T-helper 17 cell (primary cell): Measurements from ENCODE around the gene TBX6. TPM values are rescaled to one million over a fixed set of nuclear protein-coding genes. Genes with fewer than 3 reads are reported as not detected.
A peak's percentile ranks its signal among the peaks of the same experiment; 100 is the strongest.

Experiments
- ATAC-seq: fragments of 150-1000 bp; cut with Tn5 transposase; 2 replicates; pipeline ENCODE4 v1.10.0; 2021; ENCODE audit warnings: mild to moderate bottlenecking, moderate library complexity
- DNase-seq, 3 donors: peaks; one replicate each; pipeline versions ENCODE4 v3.0.0 to v3.0.0-alpha.2; 2020 to 2021
- H3K9me3 ChIP-seq: one replicate; pipeline ENCODE4 v1.7.0; 2013; ENCODE audit warnings: low read length, mild to moderate bottlenecking; ENCODE audit not compliant: control insufficient read depth, poor library complexity, severe bottlenecking
- H3K27ac Mint-ChIP-seq: one replicate; pipeline ENCODE4 v1.8.0; 2022; ENCODE audit warnings: mild to moderate bottlenecking, moderate library complexity, mixed read lengths
- H3K27me3 Mint-ChIP-seq: one replicate; pipeline ENCODE4 v1.8.0; 2022; ENCODE audit warnings: mixed read lengths
- H3K36me3 Mint-ChIP-seq: one replicate; pipeline ENCODE4 v1.8.0; 2022; ENCODE audit warnings: low read depth, mixed read lengths
- H3K4me1 Mint-ChIP-seq: one replicate; pipeline ENCODE4 v1.8.0; 2022; ENCODE audit warnings: mild to moderate bottlenecking, mixed read lengths
- H3K4me3 Mint-ChIP-seq: one replicate; pipeline ENCODE4 v1.8.0; 2022; ENCODE audit warnings: mild to moderate bottlenecking, moderate library complexity, mixed read lengths
- total RNA-seq, 4 donors: library from RNA in 2 of 4; stranded (reverse) in 2 of 4; gene quantifications; one replicate each; pipeline ENCODE4 v1.2.3 and lab custom pipeline; 2022 to 2026

The TBX6 gene
- total RNA-seq, 2 donors from 2014 or later: 0.65 to 0.94 TPM

DNA sequence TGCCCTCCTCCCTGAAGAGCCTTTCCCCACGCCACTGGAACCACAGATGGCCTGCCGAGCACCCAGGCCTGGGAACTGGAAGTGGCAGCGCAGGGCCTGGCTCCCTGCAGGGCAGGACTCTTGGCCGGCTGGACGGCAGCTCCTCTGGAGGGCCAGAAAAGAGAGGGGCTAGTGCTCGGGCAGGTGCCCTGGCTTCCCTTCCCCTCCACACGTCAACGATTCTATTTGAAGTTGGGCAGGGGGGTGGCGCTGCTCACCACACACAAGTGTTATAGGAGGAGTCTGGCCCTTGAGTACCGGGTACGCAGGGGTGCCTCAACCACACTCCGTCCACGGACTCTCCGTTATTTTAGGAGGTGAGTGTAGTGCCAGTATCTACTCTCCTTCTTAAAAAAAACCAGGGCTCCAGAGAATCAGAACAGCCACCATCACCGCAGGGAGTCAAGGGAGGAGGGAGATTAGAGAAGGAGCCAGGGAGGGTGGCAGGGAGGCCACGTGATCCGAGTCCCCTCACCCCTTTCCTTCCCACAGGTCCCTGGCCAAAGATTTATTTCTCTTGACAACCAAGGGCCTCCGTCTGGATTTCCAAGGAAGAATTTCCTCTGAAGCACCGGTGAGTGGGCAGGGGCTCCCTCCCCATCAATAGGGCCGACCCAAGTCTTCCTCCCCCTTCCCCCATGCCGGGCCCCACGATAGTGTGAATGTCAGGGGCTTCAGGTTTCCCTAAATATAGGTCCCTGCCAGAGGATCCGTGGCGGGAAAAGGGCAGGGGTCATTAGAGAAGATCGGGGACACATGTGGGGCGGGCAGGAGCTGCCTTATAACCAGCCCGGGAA, 27.6 kb downstream of the TBX6 start:
- Mint-ChIP-seq H3K4me1 (peaks cover 27% of the 10 kb centered on the region), H3K27ac (peak overlapping the region; percentile 96), H3K36me3 (no peaks in the 10 kb centered on the region), H3K27me3 (no peaks in the 10 kb centered on the region), H3K4me3 (peak overlapping the region; percentile 98)
- ATAC-seq: peak; percentile 26
- no peaks in the 10 kb centered on the region for H3K9me3 ChIP-seq
- peak; percentile 29 to 41 (median 32) for DNase-seq

DNA sequence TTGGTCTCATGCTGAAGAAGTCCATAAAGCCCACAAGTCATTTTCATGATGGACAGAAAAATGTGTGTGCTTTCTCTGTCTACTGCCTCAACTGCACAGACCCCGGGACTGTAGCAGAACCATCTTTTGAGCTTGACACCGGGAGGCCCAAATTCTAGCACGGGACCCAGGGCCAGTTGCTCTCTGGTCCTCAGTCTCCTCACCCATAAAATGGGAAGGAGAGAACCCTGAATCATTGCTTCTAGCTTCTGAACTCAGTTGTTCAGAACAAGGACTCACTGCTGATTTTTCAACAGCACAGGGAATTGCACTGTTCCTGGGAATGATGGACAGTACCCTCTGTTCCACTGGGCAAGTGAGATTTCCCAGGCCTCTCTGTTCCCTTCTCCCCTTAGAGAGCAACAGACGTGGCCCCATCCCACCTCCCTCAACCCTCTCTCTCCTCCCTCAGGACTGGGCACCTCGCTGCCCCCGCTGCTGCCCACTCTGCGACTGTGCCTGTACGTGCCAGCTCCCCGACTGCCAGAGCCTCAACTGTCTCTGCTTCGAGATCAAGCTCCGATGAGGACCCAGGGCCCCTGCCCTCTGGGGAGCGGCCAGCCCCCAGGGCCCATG, 28.3 kb downstream of the TBX6 start:
- H3K27ac Mint-ChIP-seq: peak overlapping the region; percentile 96
- no peaks in the 10 kb centered on the region for H3K27me3 Mint-ChIP-seq
- ATAC-seq (no peak), DNase-seq (no peak)
- peaks cover 25% of the 10 kb centered on the region for H3K4me1 Mint-ChIP-seq
- H3K36me3 Mint-ChIP-seq: no peaks in the 10 kb centered on the region
- no peaks in the 10 kb centered on the region for H3K9me3 ChIP-seq
- peak overlapping the region; percentile 98 for H3K4me3 Mint-ChIP-seq

DNA sequence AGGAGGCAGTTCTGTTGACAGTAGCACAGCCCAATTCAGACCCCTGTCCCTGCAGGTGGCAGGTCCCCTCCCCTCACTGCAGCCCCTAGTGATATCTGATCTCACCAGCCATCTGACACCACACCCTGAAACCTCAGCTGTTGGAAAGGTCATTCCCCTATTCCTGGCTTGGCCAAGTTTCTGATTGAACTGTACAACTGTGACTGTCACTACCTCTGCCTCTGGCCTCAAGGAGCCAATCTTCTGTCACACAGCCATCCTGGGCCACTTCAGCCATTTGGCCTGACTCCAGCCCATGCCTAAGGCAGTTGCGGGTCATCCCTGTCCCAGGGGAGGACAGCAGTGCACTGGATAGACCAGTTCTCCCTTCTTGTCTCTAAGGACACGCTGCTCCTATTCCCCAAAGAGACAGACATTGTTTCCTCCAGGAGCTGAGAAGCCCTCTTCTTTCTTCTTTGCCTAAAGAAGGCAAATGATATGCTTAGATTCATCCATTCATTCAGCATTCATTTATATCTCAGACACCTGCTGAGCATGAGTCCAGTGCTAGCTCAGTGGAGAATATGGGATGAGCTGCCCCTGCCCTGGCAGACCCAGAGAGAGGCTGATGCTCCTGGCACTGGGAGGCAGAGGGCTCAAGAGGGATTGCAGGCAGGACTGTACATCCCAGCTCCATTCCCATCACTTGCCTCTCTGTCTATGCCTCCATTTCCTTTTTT, 30.7 kb downstream of the TBX6 start:
- H3K36me3 Mint-ChIP-seq: no peaks in the 10 kb centered on the region
- H3K4me1 Mint-ChIP-seq: peaks cover 14% of the 10 kb centered on the region
- no peaks in the 10 kb centered on the region for H3K9me3 ChIP-seq
- no peaks in the 10 kb centered on the region for H3K27me3 Mint-ChIP-seq
- no peak overlapping the region for H3K27ac Mint-ChIP-seq
- no peak overlapping the region for H3K4me3 Mint-ChIP-seq
- ATAC-seq (no peak), DNase-seq (no peak)

DNA sequence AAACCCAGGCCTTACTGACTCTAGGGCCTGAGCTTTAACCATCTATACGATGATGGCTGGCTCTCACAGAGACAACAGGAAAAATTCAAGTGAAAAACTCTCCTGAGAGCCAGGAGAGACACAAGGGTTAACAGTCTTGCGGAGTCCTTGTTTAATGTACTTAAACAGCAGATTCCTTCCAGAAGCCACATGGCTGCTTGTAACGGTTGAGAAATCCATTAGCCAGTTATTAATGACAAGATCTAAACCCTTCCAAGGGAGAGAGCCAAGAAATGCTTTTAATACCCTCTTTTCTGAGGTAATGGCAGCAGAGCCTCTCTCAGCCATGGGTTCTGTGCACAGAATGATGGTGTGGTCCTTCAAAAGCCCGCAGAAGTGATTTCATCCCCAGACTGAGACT, 31.4 kb downstream of the TBX6 start:
- no peaks in the 10 kb centered on the region for H3K9me3 ChIP-seq
- DNase-seq (no peak), ATAC-seq (no peak)
- no peak overlapping the region for H3K27ac Mint-ChIP-seq
- H3K27me3 Mint-ChIP-seq: no peaks in the 10 kb centered on the region
- no peaks in the 10 kb centered on the region for H3K36me3 Mint-ChIP-seq
- no peak overlapping the region for H3K4me3 Mint-ChIP-seq
- H3K4me1 Mint-ChIP-seq: peaks cover 14% of the 10 kb centered on the region

DNA sequence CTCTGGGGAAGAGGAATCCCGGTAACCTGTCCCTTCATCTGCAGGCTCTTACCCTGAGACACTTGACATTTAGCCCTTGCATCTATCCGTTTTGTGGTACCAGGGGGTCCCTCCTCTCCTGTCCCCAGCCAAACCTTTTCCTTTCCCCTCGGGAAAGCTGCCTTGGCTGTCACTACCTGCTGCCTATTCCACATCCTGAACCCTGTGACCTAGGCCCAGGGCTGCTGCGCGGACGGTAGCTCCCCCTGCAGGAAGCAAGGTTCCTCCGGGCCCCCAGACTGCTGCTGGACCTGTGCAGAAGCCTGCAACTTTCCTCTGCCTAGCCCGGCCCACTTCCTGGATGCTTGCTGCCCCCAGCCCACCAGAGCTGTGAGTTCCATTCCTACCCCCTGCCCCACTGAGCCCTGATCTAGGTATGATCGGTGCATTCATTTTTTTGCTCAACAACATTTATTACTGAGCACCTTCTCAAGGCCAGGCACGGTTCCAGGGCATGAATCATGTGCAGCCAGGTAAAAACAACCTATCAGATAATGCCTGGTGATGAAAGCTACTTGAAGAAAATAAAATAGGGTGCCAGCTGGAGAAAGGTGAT, 36.7 kb downstream of the TBX6 start:
- DNase-seq: peak; percentile 30 to 51 (median 32)
- H3K27me3 Mint-ChIP-seq: no peaks in the 10 kb centered on the region
- H3K4me3 Mint-ChIP-seq: peak overlapping the region; percentile 77
- H3K4me1 Mint-ChIP-seq: peaks cover 14% of the 10 kb centered on the region
- ATAC-seq: peak; percentile 79
- no peaks in the 10 kb centered on the region for H3K9me3 ChIP-seq
- H3K27ac Mint-ChIP-seq: peak overlapping the region; percentile 83
- H3K36me3 Mint-ChIP-seq: no peaks in the 10 kb centered on the region

DNA sequence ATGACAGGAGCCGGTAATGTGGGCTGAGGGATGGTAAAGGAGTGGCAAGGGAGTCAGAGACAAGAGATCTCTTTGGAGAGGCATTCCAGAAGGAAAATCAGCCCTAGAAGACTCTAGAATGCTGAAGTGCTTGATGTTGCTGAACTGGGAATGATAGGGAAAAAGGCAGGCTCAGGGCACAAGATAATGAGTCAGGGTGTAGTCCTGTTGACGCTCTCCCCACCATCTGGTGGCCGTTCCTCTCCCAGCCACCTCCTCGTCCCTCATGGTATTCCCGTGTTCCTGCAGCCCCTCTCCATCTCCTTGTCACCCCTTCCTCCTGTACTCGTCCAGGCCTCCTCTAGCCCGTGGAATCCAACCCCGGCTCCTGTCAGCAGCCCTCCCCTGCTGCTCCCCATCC, 37.3 kb downstream of the TBX6 start:
- Mint-ChIP-seq H3K27ac (peak overlapping the region; percentile 83), H3K4me3 (peak overlapping the region; percentile 77)
- ATAC-seq: no peak

DNA sequence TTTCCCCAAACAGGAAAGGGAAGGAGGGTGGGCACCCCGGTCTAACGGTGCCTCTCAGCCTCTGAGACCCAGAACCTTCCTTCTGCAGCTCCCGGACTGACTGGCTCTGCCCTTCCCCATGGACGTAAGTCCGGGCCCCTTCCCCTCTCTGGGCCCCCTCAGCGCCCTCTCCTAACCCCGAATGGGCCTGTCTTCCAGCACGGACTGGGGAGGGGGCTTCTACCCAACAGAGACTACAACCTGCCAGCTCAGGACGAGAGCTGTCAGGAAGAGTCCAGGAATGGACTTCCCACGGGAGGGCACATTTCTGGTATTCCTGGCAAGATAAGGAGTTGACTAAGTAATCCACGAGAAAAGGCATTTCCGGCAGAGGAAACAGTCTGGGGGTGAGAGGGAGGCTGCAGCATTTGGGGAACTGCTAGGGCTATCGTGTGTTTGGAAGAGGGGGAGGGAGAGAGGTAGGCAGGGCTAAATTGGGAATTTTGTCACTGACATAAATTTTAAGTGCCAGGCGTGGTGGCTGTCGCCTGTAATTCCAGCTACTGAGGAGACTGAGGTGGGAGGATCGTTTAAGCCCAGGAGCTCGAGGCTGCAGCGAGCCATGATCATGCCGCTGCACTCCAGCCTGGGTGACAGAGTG, 38.2 kb downstream of the TBX6 start:
- Mint-ChIP-seq H3K36me3 (no peaks in the 10 kb centered on the region), H3K4me3 (peak overlapping the region; percentile 94), H3K27ac (no peak overlapping the region), H3K27me3 (no peaks in the 10 kb centered on the region), H3K4me1 (peaks cover 14% of the 10 kb centered on the region)
- H3K9me3 ChIP-seq: no peaks in the 10 kb centered on the region
- no peak for DNase-seq
- ATAC-seq: peak; percentile 16

More for the DNA sequence above, 37.3 kb downstream of the TBX6 start:
- no peaks in the 10 kb centered on the region for H3K27me3 Mint-ChIP-seq
- no peaks in the 10 kb centered on the region for H3K9me3 ChIP-seq
- DNase-seq: no peak
- peaks cover 14% of the 10 kb centered on the region for H3K4me1 Mint-ChIP-seq
- H3K36me3 Mint-ChIP-seq: no peaks in the 10 kb centered on the region

DNA sequence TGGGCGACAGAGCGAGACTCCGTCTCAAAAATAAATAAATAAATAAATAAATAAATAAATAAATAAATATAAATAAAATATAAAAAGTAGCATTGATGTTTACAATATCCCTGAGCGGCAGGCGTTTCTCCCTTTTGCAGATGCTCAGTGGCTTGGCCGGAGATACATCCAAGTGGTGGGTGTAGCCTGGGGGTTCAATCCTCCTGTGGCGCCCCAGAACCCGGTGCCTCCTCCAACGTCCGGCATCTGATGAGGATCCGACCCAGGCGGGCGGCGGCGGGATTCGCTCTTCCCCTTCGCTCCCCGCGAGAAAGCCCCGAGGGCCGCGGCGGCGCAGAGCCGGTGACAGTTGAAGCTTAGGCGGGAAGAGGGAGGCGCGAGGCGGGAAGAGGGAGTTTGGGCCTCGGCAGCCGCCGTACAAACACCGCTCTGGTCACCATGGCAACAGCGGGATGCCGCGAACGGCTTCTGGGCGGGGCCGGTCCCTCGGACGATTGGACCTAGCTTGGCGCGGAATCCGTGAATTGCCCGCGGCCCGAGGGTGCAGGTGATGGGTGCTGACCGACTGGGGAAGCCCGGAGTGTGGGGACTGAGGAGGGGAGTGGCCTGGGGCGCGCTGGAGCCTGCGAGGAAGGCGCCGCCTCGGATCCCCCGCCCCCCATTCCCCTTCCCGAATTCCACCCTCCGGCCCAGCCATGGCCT, 38.9 kb downstream of the TBX6 start:
- Mint-ChIP-seq H3K27me3 (no peaks in the 10 kb centered on the region), H3K27ac (peak overlapping the region; percentile 14), H3K4me1 (peaks cover 14% of the 10 kb centered on the region), H3K4me3 (peak overlapping the region; percentile 94), H3K36me3 (no peaks in the 10 kb centered on the region)
- DNase-seq (peak; percentile 74 to 82 (median 77)), ATAC-seq (peak; percentile 77)
- H3K9me3 ChIP-seq: no peaks in the 10 kb centered on the region

DNA sequence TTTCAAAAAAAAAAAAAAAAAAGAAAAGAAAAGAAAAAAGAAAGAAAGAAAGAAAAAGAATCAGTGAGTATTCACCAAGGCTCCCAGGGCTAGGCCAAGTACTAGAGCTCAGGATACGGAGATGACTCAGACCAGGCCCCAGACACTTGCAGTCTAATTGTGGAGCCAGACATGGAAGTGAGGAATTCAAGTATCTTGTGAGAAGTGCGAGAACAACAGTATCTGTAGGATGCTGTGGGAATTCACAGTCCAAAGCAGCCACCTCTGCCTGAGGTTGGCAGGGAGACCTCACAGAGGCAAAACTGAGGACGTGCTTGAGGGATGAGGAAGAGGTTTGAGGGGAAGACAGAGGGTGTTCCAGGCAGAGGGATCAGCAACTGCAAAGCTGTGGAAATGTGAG, 40.2 kb downstream of the TBX6 start:
- Mint-ChIP-seq H3K27ac (peak overlapping the region; percentile 59), H3K27me3 (no peaks in the 10 kb centered on the region), H3K36me3 (no peaks in the 10 kb centered on the region), H3K4me1 (peaks cover 12% of the 10 kb centered on the region), H3K4me3 (peak overlapping the region; percentile 72)
- no peak for ATAC-seq
- DNase-seq: no peak
- no peaks in the 10 kb centered on the region for H3K9me3 ChIP-seq

DNA sequence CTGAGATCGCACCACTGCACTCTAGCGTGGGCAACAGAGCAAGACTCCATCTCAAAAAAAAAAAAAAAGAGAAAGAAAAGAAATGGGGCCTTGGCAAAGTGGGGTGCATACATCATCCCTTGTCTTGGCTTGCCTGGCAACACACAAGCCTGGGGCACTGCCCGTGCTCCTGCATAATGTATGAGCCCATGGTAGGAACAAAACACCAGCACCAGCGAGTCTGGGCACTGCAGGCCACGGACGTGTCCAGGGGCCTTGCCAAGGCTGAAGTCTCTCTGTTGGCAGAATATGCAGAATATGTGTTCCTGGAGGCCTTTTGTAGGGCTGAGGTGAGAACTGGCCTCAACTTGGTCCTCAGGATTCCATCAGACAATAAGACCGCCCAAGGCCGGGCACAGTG, 41.9 kb downstream of the TBX6 start:
- no peak overlapping the region for H3K27ac Mint-ChIP-seq
- no peaks in the 10 kb centered on the region for H3K27me3 Mint-ChIP-seq
- DNase-seq (no peak), ATAC-seq (no peak)
- no peaks in the 10 kb centered on the region for H3K9me3 ChIP-seq
- peaks cover 11% of the 10 kb centered on the region for H3K4me1 Mint-ChIP-seq
- H3K4me3 Mint-ChIP-seq: no peak overlapping the region
- peaks cover 2% of the 10 kb centered on the region for H3K36me3 Mint-ChIP-seq

DNA sequence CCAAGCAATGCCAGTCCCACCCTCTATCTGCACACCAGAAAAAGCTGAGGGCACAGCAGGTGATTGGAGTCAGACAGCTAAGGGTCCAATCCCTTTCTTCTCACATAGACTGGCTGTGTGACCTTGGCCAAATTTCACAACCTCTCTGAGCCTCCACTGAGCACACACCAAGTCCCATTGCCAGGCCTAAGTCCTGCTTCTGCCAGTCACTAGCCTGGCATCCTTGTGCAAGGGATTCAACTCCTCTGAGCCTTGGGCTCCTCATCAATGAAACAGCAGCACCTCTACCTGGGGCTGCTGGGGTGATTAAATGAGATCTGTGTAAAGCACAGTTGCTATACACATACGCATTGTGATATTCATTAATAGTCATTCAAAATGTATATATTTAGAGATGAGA, 45.1 kb downstream of the TBX6 start:
- Mint-ChIP-seq H3K36me3 (peaks cover 2% of the 10 kb centered on the region), H3K27ac (no peak overlapping the region)
- no peak for ATAC-seq

DNA sequence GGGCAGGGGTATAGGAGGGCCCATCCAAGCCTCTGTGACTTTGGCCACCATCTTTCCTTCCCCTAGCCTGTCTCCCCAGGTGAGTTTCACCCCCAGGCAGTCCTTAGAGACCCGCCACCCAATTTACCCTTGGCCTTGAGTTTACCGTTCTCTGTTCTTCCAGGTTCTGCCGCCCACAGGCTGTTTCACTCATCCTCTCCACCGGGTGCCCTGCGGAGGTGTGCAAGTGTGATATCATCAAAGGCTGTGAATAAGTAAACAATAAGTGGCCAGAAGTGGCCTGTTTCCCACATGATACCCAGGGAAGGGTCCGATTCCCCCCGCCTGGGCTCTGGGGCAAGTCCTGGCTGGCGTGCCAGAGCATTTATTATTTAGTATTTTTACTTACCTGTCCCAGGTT, 45.5 kb downstream of the TBX6 start:
- H3K36me3 Mint-ChIP-seq: peaks cover 2% of the 10 kb centered on the region
- DNase-seq (no peak), ATAC-seq (no peak)
- H3K9me3 ChIP-seq: no peaks in the 10 kb centered on the region
- H3K27ac Mint-ChIP-seq: no peak overlapping the region
- peaks cover 3% of the 10 kb centered on the region for H3K4me1 Mint-ChIP-seq
- no peaks in the 10 kb centered on the region for H3K27me3 Mint-ChIP-seq
- H3K4me3 Mint-ChIP-seq: no peak overlapping the region

More for the DNA sequence above, 45.1 kb downstream of the TBX6 start:
- H3K27me3 Mint-ChIP-seq: no peaks in the 10 kb centered on the region
- no peaks in the 10 kb centered on the region for H3K9me3 ChIP-seq
- H3K4me3 Mint-ChIP-seq: no peak overlapping the region
- DNase-seq: no peak
- H3K4me1 Mint-ChIP-seq: peaks cover 5% of the 10 kb centered on the region
